GM13976 (cell line): ENCODE data around the gene DCLK1.

Experiments
- DNase-seq: peaks from one replicate; pipeline ENCODE4 v3.0.0; 2012; ENCODE audit warnings: low spot score
- CTCF ChIP-seq: IDR thresholded peaks from 2 replicates; pipeline ENCODE4 v1.5.1; 2012; ENCODE audit warnings: borderline replicate concordance, mild to moderate bottlenecking; ENCODE audit not compliant: insufficient read depth; ENCODE audit errors: extremely low read depth, missing control alignments, control extremely low read depth
- in situ Hi-C: fragments of 300-500 bp; cut with MboI; formaldehyde crosslinking; loops from one replicate; pipeline ENCODE4 v1.12.0; 2022; ENCODE audit warnings: low sequenced_read_pairs, mixed read lengths, inconsistent platforms; ENCODE audit not compliant: unreplicated experiment

Gene DCLK1

GRCh38 chr13:36134632-36135031, 3.5 kb upstream of the DCLK1 start:
- no peak for DNase-seq
- TF ChIP-seq CTCF = no peak
- in situ Hi-C loops = no loop called here

- in situ Hi-C loops = no loop called here
Observed at GRCh38 chr13:36133950-36134626, 2.9 kb upstream of the DCLK1 start.

GRCh38 chr13:36132376-36132775, 1.2 kb upstream of the DCLK1 start:
- in situ Hi-C loops = no loop called here
- TF ChIP-seq CTCF = no peak
- no peak for DNase-seq

More at GRCh38 chr13:36133950-36134626, 2.9 kb upstream of the DCLK1 start:
- TF ChIP-seq CTCF = no peak
- no peak for DNase-seq

- in situ Hi-C loops = no loop called here
- DNase-seq = no peak
Observed at GRCh38 chr13:36131931-36132297, 732 bp upstream of the DCLK1 start.

GRCh38 chr13:36130552-36131221, 495 bp downstream of the DCLK1 start:
- TF ChIP-seq CTCF = no peak
- DNase-seq = no peak

More at GRCh38 chr13:36131931-36132297, 732 bp upstream of the DCLK1 start:
- TF ChIP-seq CTCF = no peak

GRCh38 chr13:36130193-36130551, 1.0 kb downstream of the DCLK1 start:
- in situ Hi-C loops = no loop called here
- no peak for TF ChIP-seq CTCF
- no peak for DNase-seq

More at GRCh38 chr13:36130552-36131221, 495 bp downstream of the DCLK1 start:
- in situ Hi-C loops = no loop called here
